Kidney (tissue), 14 donors: ENCODE results near the gene FXYD3. TPM values are rescaled to one million over a fixed set of nuclear protein-coding genes. Genes with fewer than 3 reads are reported as not detected.

ENCODE experiments used
- DNase-seq, 5 donors: peaks; one replicate each; pipeline ENCODE4 v3.0.0-alpha.2; 2013 to 2020
- FAIRE-seq: peaks from 2 replicates; lab custom pipeline; 2012; peaks lifted over from hg19 to GRCh38; lab: Jason Lieb, UNC
- H3K27ac ChIP-seq, 2 donors: one replicate each; pipeline ENCODE4 v1.7.0; 2013; ENCODE audit warnings: low read depth in 2 of 2, low read length in 2 of 2, inconsistent platforms in 1 of 2
- H3K27me3 ChIP-seq: one replicate; pipeline ENCODE4 v1.7.1; 2013; ENCODE audit warnings: low read length, inconsistent platforms; ENCODE audit not compliant: control insufficient read depth, insufficient read depth
- H3K36me3 ChIP-seq, 3 donors: one replicate each; pipeline versions ENCODE4 v1.7.0 to v1.7.1; 2013; ENCODE audit warnings: low read length in 3 of 3, control low read depth in 1 of 3, inconsistent platforms in 1 of 3; ENCODE audit not compliant: insufficient read depth in 3 of 3, control insufficient read depth in 2 of 3
- H3K4me1 ChIP-seq, 3 donors: one replicate each; pipeline versions ENCODE4 v1.7.0 to v1.7.1; 2013; ENCODE audit warnings: low read length in 3 of 3, inconsistent platforms in 1 of 3, low read depth in 1 of 3; ENCODE audit not compliant: control insufficient read depth in 2 of 3, insufficient read depth in 2 of 3
- H3K4me3 ChIP-seq, 3 donors: one replicate each; pipeline versions ENCODE4 v1.7.0 to v1.8.1; 2013; ENCODE audit warnings: low read length in 3 of 3, control low read depth in 1 of 3, inconsistent platforms in 1 of 3
- H3K9ac ChIP-seq, 3 donors: one replicate each; pipeline versions ENCODE4 v1.7.0 to v1.7.1; 2013; ENCODE audit warnings: low read length in 3 of 3, control low read depth in 1 of 3, inconsistent platforms in 1 of 3
- H3K9me3 ChIP-seq, 3 donors: one replicate each; pipeline versions ENCODE4 v1.7.0 to v1.7.1; 2013; ENCODE audit warnings: low read length in 3 of 3, control low read depth in 1 of 3, inconsistent platforms in 1 of 3; ENCODE audit not compliant: control insufficient read depth in 2 of 3, insufficient read depth in 1 of 3
- intact Hi-C: fragments of 100-400 bp; cut with DNase I; formaldehyde crosslinking; loops from one replicate; pipeline ENCODE4 v1.11.1; 2022
- polyA plus RNA-seq: library from polyadenylated mRNA; stranded (reverse); fragments of 350-450 nt; fragmentation: Illumina TruSeq; extraction: RNeasy Lipid Tissue Mini Kit (QIAGEN cat#74804); gene quantifications from one replicate; pipeline ENCODE4 v1.2.3, GENCODE V29; 2014; ENCODE audit warnings: low read depth, low replicate concordance; ENCODE audit not compliant: insufficient read depth
- total RNA-seq: library from RNA; stranded (reverse); fragmentation: NEBNext Ultra II Directional; extraction: Animal tissue kit (Norgen Biotek cat#: 25700); gene quantifications from one replicate; pipeline ENCODE4 v1.2.1, GENCODE V29; 2021
- TF ChIP-seq, protein P1 (sequence below): IDR thresholded peaks from 3 replicates; pipeline ENCODE4 v1.5.1; 2012; ENCODE audit warnings: mild to moderate bottlenecking, moderate library complexity, borderline replicate concordance; ENCODE audit not compliant: insufficient read depth; ENCODE audit errors: extremely low read depth
- donor health status: control.
- donor health status: control.
- donor health status: control.
- donor health status: control.
- donor health status: control.
- donor health status: DM: yes; HTN: yes; CAD: no.
- donor health status: Normal renal cell carcinoma (clear cell type).

FXYD3 gene
- total and polyA plus RNA-seq, 2 donors from 2014 or later = 26.4 to 33.7 TPM

DNA sequence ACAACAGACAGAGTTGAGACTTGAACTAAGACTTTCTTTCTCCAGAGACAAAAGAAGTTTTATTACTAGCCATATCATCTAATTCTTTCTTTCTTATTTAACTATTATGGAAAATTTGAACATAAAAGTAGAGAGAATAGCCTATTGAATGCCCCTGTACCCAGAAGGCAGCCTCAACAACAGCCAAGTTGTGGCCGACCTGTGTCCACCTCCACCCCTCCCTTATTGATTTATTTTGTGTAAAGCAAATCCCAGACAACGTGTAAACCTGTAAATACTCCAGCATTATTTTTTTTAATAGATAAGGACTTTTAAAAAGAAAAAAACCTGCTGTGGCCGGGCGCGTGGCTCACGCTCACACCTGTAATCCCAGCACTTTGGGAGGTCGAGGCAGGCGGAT is 26.1 kb upstream of the FXYD3 start:
- no peaks in the 10 kb centered on the region for H3K27me3 ChIP-seq
- no peak overlapping the region for H3K4me3 ChIP-seq
- FAIRE-seq (no peak), DNase-seq (no peak)
- no peak overlapping the region for H3K27ac ChIP-seq
- H3K9ac ChIP-seq = no peak overlapping the region
- intact Hi-C loops = no loop called here
- no peaks in the 10 kb centered on the region for H3K9me3 ChIP-seq
- H3K36me3 ChIP-seq = no peaks in the 10 kb centered on the region
- TF ChIP-seq, protein P1, sequence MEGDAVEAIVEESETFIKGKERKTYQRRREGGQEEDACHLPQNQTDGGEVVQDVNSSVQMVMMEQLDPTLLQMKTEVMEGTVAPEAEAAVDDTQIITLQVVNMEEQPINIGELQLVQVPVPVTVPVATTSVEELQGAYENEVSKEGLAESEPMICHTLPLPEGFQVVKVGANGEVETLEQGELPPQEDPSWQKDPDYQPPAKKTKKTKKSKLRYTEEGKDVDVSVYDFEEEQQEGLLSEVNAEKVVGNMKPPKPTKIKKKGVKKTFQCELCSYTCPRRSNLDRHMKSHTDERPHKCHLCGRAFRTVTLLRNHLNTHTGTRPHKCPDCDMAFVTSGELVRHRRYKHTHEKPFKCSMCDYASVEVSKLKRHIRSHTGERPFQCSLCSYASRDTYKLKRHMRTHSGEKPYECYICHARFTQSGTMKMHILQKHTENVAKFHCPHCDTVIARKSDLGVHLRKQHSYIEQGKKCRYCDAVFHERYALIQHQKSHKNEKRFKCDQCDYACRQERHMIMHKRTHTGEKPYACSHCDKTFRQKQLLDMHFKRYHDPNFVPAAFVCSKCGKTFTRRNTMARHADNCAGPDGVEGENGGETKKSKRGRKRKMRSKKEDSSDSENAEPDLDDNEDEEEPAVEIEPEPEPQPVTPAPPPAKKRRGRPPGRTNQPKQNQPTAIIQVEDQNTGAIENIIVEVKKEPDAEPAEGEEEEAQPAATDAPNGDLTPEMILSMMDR = no peak
- no peaks in the 10 kb centered on the region for H3K4me1 ChIP-seq

DNA sequence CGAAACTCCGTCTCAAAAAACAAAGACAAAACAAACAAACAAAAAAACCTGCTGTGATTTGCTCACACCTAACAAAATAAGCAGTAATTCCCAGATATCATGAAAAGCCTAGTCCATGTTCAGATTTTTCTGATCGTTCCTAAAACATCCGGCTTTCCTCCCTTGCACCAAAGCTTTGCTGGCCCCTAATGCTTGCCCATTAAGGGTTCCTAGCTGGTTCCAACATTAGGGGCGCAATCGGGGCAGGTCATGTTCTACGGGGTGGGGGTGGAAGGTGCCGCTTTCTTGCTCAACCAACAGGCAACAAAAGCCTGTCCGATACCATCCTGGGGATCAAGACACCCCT is 25.5 kb upstream of the FXYD3 start:
- TF ChIP-seq, protein P1 = no peak
- intact Hi-C loops = no loop called here
- Histone ChIP-seq H3K27me3 (no peaks in the 10 kb centered on the region), H3K9ac (no peak overlapping the region), H3K4me1 (no peaks in the 10 kb centered on the region), H3K9me3 (no peaks in the 10 kb centered on the region), H3K36me3 (no peaks in the 10 kb centered on the region), H3K4me3 (no peak overlapping the region), H3K27ac (no peak overlapping the region)
- FAIRE-seq (no peak), DNase-seq (no peak)

DNA sequence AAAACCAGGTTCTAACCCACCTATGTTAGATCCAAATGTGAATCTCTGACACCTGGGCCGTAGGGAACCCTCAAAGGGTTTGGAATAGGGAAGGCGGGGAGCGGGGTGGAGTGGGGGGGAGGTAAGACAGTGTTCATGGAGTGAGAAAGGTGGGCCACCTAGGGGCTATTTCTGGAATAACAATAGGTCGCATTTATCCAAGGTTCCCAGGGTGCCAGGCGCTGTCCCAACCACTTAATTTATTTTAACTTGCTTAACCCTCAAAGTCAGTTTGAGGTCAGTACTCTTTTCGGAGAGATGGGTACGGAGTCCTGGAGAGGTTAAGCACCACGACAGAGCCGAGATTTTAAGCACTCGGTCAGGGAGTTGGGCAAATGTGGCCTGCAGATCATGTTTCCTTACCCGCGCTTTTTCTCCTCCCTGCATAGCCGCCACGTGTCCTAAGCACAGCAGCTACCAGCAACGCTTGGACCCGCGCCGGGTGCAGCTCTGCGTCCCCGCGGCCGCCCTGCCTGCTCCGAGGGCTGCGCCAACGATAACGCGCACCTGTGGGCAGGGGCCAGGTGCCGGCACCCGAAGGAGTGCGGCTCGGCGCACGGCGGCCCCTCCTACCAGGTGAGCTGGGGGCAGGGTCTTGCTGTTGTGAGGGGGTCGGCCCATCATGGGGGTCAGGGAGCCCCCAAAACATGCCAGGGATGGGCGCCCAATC is 25.0 kb upstream of the FXYD3 start:
- peak in 4 of 5 donors; percentile 79 to 92 (median 84) for DNase-seq
- FAIRE-seq = no peak
- H3K4me1 ChIP-seq = no peaks in the 10 kb centered on the region
- H3K27me3 ChIP-seq = no peaks in the 10 kb centered on the region
- H3K27ac ChIP-seq = no peak overlapping the region
- intact Hi-C loops = no loop called here
- peak overlapping the region in 1 of 3 donors; percentile 22 for H3K4me3 ChIP-seq
- TF ChIP-seq, protein P1 = peak; percentile 51
- no peaks in the 10 kb centered on the region for H3K36me3 ChIP-seq
- no peaks in the 10 kb centered on the region for H3K9me3 ChIP-seq
- H3K9ac ChIP-seq = peak overlapping the region in 1 of 3 donors; percentile 14
